Muscle of leg (tissue), 11 donors: ENCODE data around the gene NFIX. TPM values are rescaled to one million over a fixed set of nuclear protein-coding genes. Genes with fewer than 3 reads are reported as not detected.

Experiments
- DNase-seq: peaks from one replicate; pipeline ENCODE4 v3.0.0; 2013
- H3K27ac ChIP-seq: one replicate; pipeline ENCODE4 v1.5.1; 2013; ENCODE audit warnings: mild to moderate bottlenecking, low read length, control low read depth
- H3K27me3 ChIP-seq: one replicate; pipeline ENCODE4 v1.6.1; 2013; ENCODE audit warnings: low read length; ENCODE audit not compliant: control insufficient read depth, insufficient read depth
- H3K36me3 ChIP-seq: one replicate; pipeline ENCODE4 v1.6.1; 2013; ENCODE audit warnings: low read length; ENCODE audit not compliant: control insufficient read depth, insufficient read depth
- H3K4me1 ChIP-seq: one replicate; pipeline ENCODE4 v1.6.1; 2013; ENCODE audit warnings: low read length; ENCODE audit not compliant: control insufficient read depth, insufficient read depth
- H3K4me3 ChIP-seq: one replicate; pipeline ENCODE4 v1.5.1; 2013; ENCODE audit warnings: low read length, control low read depth
- H3K9me3 ChIP-seq: replicated peaks from 2 replicates; pipeline ENCODE4 v1.6.1; 2013; ENCODE audit warnings: low read depth, low read length; ENCODE audit not compliant: control insufficient read depth
- WGBS: methylation state at CpG from one replicate; pipeline ENCODE4 v1.1.5; 2013; ENCODE audit warnings: missing lambda C conversion rate; ENCODE audit not compliant: insufficient coverage; 5-methylcytosine and 5-hydroxymethylcytosine counted together
- polyA plus RNA-seq, 8 donors: library from polyadenylated mRNA; unstranded; fragments of 120-200 nt; gene quantifications; one replicate each; pipeline versions ENCODE4 v1.2.1 to v1.2.3, GENCODE V29; 2013; ENCODE audit warnings: inconsistent platforms in 1 of 8, low replicate concordance in 1 of 8; ENCODE audit not compliant: insufficient read length in 8 of 8, insufficient read depth in 1 of 8
- total RNA-seq: library from RNA; stranded (reverse); fragments of 120-200 nt; gene quantifications from one replicate; pipeline ENCODE4 v1.2.4, GENCODE V29; 2013

Gene NFIX
- total and polyA plus RNA-seq, 9 donors: 38.1 to 140 (median 106) TPM

DNA sequence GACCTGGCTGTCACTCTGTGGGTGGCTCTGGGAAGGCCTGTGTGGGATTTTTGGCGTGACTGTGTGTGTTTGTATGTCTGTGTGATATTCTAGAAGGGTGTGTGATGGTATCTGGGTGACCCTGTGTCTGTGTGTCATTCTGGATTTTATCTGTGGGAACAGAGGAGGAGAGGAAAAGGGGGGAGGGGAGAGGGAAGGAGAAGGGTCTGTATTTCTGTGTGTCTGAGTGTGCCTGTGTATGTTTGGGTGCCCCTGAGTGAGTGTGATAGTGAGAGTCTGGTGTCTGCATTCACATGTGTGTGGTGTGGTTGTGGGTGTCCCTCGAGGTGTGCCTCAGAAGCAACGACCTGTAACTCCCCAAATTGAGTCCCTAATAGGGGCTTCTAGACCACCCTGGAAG, 8.1 kb upstream of the NFIX start:
- 50% methylated on average over 1 of the region's 3 CpGs for WGBS

DNA sequence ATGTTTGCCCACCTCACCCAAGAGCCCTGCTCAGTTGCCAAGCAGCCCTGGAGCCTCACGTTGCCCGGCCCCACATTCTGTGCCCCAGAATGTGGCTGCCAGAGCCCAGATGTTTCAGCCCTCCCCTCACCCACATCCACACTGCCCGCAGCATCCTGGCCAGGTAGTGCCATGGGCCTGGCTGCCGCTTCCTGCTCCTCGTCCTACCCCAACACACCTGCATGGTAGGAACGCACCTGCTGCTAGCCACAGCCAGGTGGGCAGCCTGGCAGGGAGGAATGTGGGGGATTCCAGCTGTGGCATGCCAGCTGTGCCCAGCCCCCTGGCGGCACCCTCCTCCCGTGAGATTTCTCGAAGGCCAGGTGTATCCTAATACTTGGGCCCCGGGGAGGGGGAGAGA, 7.5 kb upstream of the NFIX start:
- H3K36me3 ChIP-seq: no peaks in the 10 kb centered on the region
- H3K4me3 ChIP-seq: no peak overlapping the region
- no peak overlapping the region for H3K27ac ChIP-seq
- H3K27me3 ChIP-seq: peaks cover 4% of the 10 kb centered on the region
- WGBS: 85% methylated on average over 2 of the region's 10 CpGs
- DNase-seq: no peak
- H3K4me1 ChIP-seq: peaks cover 30% of the 10 kb centered on the region
- no peaks in the 10 kb centered on the region for H3K9me3 ChIP-seq

More for the DNA sequence above, 8.1 kb upstream of the NFIX start:
- H3K27me3 ChIP-seq: peaks cover 4% of the 10 kb centered on the region
- H3K4me1 ChIP-seq: peaks cover 30% of the 10 kb centered on the region
- no peak overlapping the region for H3K27ac ChIP-seq
- H3K9me3 ChIP-seq: no peaks in the 10 kb centered on the region
- no peak overlapping the region for H3K4me3 ChIP-seq
- DNase-seq: no peak
- H3K36me3 ChIP-seq: no peaks in the 10 kb centered on the region

GRCh38 chr19:12990431-12990830, 4.8 kb upstream of the NFIX start:
- WGBS: 43% methylated on average over 10 of the region's 22 CpGs
- DNase-seq: no peak

DNA sequence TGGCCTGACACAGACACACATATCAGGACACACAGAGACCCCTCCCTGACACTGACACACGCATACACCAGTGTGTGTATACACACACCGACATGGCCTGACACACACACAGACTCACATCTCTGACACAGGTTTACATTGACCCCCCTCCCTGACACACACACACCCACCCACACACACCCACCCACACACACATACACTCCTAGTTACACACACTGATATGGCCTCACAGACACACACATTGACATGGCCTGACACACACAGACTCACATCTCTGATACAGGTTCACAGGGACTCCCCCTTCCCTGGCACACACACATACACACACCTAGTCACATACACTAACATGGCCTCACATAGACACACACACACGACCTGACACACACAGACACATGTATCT, 4.4 kb upstream of the NFIX start:
- 56% methylated on average over 3 of the region's 3 CpGs for WGBS
- Histone ChIP-seq H3K36me3 (no peaks in the 10 kb centered on the region), H3K9me3 (no peaks in the 10 kb centered on the region), H3K27ac (no peak overlapping the region), H3K4me3 (no peak overlapping the region), H3K4me1 (peaks cover 7% of the 10 kb centered on the region), H3K27me3 (peaks cover 4% of the 10 kb centered on the region)
- no peak for DNase-seq

More at GRCh38 chr19:12990431-12990830, 4.8 kb upstream of the NFIX start:
- Histone ChIP-seq H3K4me1 (peaks cover 11% of the 10 kb centered on the region), H3K27ac (no peak overlapping the region), H3K9me3 (no peaks in the 10 kb centered on the region), H3K27me3 (peaks cover 4% of the 10 kb centered on the region), H3K4me3 (no peak overlapping the region), H3K36me3 (no peaks in the 10 kb centered on the region)

GRCh38 chr19:12991296-12991695, 4.0 kb upstream of the NFIX start:
- WGBS: 90% methylated on average over 2 of the region's 5 CpGs
- DNase-seq: no peak
- H3K4me1 ChIP-seq: peaks cover 4% of the 10 kb centered on the region
- H3K27ac ChIP-seq: no peak overlapping the region
- H3K4me3 ChIP-seq: no peak overlapping the region
- no peaks in the 10 kb centered on the region for H3K9me3 ChIP-seq
- H3K27me3 ChIP-seq: peaks cover 4% of the 10 kb centered on the region
- H3K36me3 ChIP-seq: no peaks in the 10 kb centered on the region

GRCh38 chr19:12992729-12993128, 2.5 kb upstream of the NFIX start:
- Histone ChIP-seq H3K27ac (no peak overlapping the region), H3K36me3 (no peaks in the 10 kb centered on the region), H3K4me1 (peaks cover 15% of the 10 kb centered on the region), H3K27me3 (peaks cover 7% of the 10 kb centered on the region), H3K9me3 (no peaks in the 10 kb centered on the region), H3K4me3 (no peak overlapping the region)
- DNase-seq: no peak
- WGBS: 100% methylated on average over 1 of the region's 11 CpGs

DNA sequence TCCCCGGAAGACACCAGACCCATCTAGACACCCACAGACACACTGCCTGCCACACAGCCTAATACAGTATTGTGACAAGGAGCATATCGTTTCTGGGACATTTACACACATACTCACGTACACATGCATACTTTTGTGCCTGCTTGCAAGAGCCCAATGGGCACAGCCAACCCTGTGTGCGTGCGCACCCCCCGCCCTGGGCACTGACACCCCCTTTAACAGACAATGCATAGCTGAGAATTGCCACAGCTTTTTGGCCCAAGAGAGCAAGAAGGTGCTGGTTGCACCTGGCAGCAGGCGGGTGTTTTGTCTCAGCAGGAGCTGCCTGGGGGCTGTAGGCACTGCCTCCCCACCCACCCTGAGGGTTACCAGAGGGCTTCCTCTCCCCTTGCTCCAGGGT, 1.7 kb upstream of the NFIX start:
- Histone ChIP-seq H3K36me3 (peaks cover 2% of the 10 kb centered on the region), H3K4me1 (peaks cover 23% of the 10 kb centered on the region), H3K27me3 (peaks cover 7% of the 10 kb centered on the region), H3K9me3 (no peaks in the 10 kb centered on the region), H3K27ac (no peak overlapping the region), H3K4me3 (no peak overlapping the region)
- WGBS: 93% methylated on average over 7 of the region's 7 CpGs
- no peak for DNase-seq

GRCh38 chr19:12995596-12996405, 526 bp downstream of the NFIX start:
- Histone ChIP-seq H3K9me3 (no peaks in the 10 kb centered on the region), H3K27me3 (peaks cover 4% of the 10 kb centered on the region), H3K36me3 (peaks cover 20% of the 10 kb centered on the region), H3K27ac (peak overlapping the region; percentile 72), H3K4me3 (peak overlapping the region; percentile 88), H3K4me1 (peaks cover 45% of the 10 kb centered on the region)
- peak; percentile 52 for DNase-seq
- WGBS: under 1% methylated on average over 126 of the region's 129 CpGs

DNA sequence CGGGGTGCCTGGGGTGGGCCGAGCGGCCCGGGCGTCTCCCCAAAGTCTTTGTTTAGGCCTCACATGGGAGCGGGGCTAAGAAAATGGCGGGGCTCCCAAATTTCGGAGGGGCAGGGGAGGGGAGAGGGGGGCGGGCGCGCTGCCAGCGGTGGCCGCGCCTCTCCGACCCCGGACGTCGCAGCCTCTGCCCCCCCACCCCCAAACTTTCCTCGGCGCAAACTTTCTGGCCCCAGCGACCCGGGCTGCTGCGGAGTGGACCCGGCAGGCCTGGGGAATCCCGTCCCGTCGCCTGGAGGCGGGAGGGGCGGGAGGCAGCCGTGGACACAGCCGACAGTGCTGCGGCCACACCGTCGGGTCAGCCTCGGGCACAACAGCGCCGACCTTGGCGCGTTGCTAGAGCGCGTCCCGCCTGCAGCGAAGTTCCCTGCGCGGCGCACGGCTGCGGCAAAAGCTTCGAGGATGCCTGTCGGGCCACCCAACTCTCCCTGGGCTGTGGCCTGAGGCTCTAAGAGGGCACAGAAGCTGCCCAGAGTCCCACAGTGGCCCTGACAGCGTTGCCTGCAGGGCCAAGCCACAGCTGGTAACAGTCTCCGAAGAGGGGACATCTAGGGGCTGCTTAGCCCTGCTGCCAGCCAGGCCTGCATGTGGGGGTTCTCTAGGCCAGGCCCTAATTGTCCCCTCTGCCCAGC, 1.3 kb downstream of the NFIX start:
- WGBS: 2% methylated on average over 35 of the region's 52 CpGs
- Histone ChIP-seq H3K36me3 (peaks cover 24% of the 10 kb centered on the region), H3K27ac (peak overlapping the region; percentile 83), H3K4me1 (peaks cover 52% of the 10 kb centered on the region), H3K9me3 (no peaks in the 10 kb centered on the region), H3K4me3 (peak overlapping the region; percentile 88), H3K27me3 (peaks cover 4% of the 10 kb centered on the region)
- DNase-seq: peak; percentile 64

DNA sequence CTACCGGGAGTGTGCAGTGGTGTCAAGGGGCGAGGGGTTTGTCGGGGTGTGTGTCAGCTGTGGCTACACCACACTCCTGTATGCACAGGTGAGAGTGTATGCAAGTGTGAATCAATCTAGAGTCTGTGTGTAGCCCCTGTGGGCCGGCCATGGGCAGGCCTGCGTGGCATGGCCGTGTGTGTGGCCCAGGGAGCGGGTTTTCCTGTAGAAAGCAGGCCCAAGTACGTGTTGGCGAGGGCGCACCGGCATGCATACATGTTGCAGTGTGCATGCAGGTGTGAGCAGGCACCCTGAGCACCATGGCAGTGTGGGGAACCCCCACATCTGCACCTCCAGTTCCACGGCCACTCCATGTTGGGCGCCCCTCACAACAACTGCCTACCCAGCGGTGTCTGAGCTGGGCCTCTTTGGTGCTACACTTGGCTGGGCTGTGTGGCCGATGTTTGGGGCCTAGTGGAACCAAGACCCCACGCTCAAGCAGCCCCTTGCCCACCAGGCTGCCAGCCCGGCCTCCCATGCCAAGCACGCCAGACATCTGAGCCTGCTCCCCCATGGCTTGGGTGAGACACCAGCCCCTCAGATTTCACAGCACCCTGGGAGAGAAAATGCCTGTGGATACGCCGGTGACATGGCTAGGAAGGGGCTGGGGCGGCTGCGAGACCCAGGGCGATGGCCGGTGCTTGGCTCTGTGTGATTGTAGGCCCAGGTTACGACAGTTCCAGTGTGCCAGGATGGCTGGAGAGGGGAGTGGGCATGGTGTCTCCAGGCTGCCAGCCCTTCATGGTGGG, 2.1 kb downstream of the NFIX start:
- Histone ChIP-seq H3K4me1 (peaks cover 60% of the 10 kb centered on the region), H3K36me3 (peaks cover 25% of the 10 kb centered on the region), H3K27ac (peak overlapping the region; percentile 83), H3K4me3 (peak overlapping the region; percentile 88), H3K27me3 (peaks cover 4% of the 10 kb centered on the region), H3K9me3 (no peaks in the 10 kb centered on the region)
- no peak for DNase-seq
- 37% methylated on average over 24 of the region's 25 CpGs for WGBS
